Epidermal melanocyte (primary cell): Measurements from ENCODE around the gene KRTAP10-10.
"Not testable (repeated sequence)": the region's sequence is repeated elsewhere in the genome, so short reads cannot be mapped to it uniquely, and the experiment has no call there.

Experiments used
- DNase-seq: peaks from one replicate; pipeline ENCODE4 v3.0.0; 2011; ENCODE audit warnings: low spot score; ENCODE audit not compliant: insufficient read length

The KRTAP10-10 gene, protein sequence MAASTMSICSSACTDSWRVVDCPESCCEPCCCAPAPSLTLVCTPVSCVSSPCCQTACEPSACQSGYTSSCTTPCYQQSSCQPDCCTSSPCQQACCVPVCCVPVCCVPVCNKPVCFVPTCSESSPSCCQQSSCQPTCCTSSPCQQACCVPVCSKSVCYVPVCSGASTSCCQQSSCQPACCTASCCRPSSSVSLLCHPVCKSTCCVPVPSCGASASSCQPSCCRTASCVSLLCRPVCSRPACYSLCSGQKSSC

DNA sequence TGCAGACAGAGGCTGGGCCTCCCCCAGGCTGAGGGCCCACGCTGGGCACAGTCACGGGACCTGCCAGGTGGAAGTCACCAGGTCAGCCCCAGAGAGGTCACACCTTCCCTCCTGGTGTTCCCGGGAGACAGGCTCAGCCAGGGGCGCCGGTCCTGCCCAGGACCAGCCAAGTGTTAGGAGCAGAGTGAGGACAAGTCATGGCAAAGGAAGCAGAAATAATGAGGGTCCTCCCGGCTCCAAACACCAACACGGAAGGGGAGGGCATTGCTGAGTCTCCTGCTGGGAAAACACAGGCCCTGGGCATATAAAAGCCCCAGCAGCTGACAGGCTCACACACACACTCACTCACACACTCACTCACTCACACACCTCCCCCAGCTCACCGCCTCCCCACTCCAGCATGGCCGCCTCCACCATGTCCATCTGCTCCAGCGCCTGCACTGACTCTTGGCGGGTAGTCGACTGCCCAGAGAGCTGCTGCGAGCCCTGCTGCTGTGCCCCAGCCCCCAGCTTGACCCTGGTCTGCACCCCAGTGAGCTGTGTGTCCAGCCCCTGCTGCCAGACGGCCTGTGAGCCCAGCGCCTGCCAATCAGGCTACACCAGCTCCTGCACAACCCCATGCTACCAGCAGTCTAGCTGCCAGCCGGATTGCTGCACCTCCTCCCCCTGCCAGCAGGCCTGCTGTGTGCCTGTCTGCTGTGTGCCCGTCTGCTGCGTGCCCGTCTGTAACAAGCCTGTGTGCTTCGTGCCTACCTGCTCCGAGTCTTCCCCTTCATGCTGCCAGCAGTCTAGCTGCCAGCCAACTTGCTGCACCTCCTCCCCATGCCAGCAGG lies at the start of gene KRTAP10-10:
KRTAP10-10 (plus strand) TSS at position 339 of the 833 bp plus-strand sequence; CDS start at position 401, 62 bp downstream.
- no peak for DNase-seq

GRCh38 chr21:44589094-44589493 lies 48.1 kb upstream of the KRTAP10-10 start:
- DNase-seq: no peak

DNA sequence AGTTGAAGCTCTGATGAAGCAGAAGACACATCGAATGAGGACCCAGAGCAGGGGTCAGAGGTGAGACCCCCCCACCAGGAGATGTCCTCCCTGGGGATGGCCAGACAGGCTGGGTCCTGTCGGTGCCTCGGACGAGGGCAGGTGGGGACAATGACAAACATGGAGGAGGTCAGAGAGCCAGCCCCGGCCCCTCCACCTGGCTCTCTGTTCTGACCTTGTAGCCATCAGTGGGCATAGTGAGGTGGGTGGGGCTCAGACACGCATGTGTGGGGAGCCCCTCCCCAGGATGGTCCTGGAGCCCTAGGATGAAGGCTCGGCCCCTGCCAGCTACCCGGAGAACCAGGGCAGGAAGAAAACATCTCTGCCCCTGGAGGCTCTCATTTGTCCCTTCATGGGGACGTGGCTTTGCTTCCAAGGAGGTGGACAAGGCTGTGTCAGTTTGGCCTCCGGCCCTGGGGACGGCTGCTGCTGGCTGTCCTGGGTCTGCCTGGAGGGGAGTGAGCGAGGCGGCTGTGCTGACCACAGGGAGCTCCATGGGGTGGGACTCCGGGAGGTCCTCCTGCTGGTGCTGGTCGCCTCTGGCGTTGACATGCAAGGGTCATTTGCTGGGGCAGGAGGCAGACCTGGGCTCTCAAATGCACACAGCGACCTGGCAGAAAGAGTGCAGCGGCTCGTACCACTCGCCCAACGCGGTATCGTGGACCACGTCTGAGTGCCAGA lies 47.4 kb upstream of the KRTAP10-10 start:
- DNase-seq: no peak

DNA sequence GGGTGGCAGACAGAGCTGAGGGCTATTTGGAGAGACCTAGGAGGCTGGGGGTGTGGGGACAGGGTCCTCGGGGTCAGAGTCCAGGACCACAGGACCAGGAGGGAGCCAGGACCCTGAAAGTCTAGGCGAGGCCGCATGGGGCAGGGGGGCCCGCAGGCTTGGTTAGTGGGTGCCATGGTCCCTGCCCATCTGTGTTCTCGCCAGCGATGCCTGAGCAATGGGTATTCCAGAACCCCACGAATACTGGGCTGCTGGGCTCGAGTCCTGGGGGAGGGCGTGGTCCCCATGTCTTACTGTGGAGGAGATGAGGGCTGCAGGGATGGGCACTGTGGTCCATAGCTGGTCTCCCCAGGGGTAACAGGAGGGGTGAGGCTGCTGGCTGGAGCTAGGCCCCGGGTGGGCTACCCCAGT lies 46.8 kb upstream of the KRTAP10-10 start:
- no peak for DNase-seq

GRCh38 chr21:44590897-44591800 lies 46.0 kb upstream of the KRTAP10-10 start:
- not testable (repeated sequence) for DNase-seq

GRCh38 chr21:44591801-44592130 lies 45.4 kb upstream of the KRTAP10-10 start:
- DNase-seq: not testable (repeated sequence)

DNA sequence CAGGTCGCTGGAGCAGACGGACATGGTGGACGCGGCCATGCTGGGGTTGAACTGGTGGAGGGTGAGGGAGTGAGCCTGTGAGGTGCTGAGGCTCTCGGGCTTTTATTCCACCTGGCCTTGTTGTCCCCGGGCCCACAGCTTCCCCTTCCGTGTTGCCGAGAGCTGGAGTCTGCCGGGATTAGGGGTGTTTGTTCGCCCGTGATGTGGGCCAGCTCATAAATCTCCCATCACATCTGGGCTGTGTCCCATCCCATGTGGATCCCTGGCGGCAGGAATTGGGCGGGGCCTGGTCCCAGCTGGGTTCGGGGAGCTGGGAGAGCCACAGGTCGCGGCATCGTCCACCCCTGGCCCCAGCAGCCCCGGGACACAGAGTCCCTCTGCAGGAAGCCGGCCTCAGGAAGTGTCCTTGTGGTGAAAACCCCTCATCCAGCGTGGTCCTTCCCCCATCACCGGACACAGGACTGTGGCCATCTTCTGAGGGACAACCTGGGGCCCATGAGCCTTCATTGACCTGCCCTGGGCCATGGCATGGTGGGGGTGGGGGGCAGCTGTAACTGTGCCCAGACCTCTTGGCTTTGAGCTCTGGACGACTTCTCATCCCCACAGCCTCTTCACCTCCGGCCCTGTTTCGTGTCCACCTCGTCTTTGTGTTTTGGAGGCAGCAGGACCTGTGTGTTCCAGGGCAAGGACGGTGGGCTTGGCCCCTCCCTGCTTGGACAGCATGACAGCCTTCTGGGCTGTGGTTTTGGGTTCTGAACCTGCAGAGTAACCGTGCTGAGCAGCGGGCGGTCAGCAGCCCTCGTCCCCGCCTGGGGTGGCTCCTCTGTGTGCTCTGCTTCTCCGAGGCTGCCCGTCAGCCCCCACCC lies 44.5 kb upstream of the KRTAP10-10 start, which contains the start of gene KRTAP10-6:
KRTAP10-6 (minus strand) TSS at position 60 of the 866 bp plus-strand sequence; CDS start at position 39, 21 bp downstream.
- DNase-seq: no peak

GRCh38 chr21:44593598-44594405 lies 43.4 kb upstream of the KRTAP10-10 start:
- DNase-seq: no peak

DNA sequence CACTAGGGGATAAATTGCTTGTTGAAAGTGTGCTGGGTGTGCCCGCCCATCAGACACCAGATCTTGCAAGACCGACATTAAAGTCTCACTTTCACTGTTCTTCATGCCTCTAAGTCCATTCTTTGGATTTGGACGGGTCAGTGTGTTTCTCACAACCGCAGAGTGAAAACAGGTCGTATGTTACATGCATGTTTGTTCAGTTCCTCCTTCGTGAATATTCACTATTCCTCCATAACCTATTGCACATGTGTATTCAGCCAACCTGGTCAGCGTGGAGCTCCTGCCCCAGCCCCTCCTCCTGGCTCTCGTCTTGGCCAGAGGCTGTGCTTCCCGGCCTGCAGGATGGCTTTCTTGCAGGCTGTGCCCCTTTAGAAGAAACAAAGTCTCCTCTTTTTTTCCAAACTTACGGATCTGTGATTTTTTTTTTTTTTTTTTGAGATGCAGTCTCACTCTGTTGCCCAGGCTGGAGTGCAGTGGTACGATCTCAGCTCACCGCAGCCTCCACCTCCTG lies 42.7 kb upstream of the KRTAP10-10 start:
- DNase-seq: no peak

GRCh38 chr21:44595524-44595923 lies 41.6 kb upstream of the KRTAP10-10 start:
- no peak for DNase-seq

DNA sequence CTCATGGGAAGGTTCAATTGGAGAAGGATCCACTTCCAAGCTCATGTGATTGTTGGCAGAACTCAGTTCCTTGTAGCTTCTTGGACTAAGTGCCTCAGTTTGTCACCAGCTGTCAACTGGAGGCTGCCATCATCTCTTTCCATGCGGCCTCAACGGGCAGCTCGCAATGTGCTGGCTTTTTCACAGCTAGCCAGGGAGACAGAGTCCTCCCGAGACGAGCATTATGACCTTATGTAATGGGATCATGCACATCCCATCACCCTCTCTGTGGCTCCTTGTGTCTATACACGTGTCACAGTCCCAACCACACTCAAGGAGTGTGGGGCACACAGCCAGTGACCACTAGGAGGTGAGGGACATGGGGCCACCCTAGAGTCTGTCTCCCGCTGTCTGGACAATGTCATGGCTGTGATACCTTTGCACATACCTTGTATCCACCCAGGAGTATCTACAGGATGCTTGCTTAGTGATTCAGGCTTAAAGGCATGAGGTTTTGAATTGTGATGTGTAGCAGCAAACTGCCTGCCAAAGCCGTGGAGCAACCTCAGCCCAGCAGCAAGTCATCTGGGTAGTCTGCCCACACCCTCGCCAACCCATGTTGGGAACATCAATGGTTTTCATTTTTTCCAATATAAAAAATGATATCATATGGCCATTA lies 41.0 kb upstream of the KRTAP10-10 start:
- no peak for DNase-seq

DNA sequence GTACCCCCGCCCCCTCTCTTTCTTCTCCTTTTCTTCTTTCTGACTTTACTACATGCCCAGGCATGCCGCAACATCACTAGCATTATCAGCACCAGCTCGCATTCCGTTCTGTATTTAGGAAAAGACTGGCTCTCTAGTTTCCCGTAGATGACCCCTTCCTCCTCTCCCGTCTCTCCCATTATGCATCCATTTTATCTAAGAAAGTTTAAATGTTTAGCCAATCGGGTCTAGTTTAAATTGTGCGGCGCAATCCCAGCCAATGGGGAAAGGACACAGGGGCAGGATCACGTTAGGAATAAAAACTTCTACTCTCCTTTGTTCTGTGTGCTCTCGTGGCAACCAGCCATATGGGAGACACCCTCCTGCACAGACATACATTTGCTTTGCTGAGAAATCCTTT lies 39.1 kb upstream of the KRTAP10-10 start:
- DNase-seq: no peak

- DNase-seq: no peak
Measured at GRCh38 chr21:44599264-44600029, 37.7 kb upstream of the KRTAP10-10 start.

- not testable (repeated sequence) for DNase-seq
Measured at GRCh38 chr21:44600118-44600978, 36.8 kb upstream of the KRTAP10-10 start, which contains the start of gene KRTAP10-7. TSS of gene KRTAP10-7 (plus strand) at chr21:44600597. CDS start at chr21:44600622, 25 bp downstream.

- not testable (repeated sequence) for DNase-seq
Measured at GRCh38 chr21:44601091-44601490, 36.1 kb upstream of the KRTAP10-10 start.
